Osteoblast (primary cell): ENCODE results near the gene RTP5. TPM values are rescaled to one million over a fixed set of nuclear protein-coding genes. Genes with fewer than 3 reads are reported as not detected.

Experiments
- DNase-seq: peaks from one replicate; pipeline ENCODE4 v3.0.0; 2011; ENCODE audit warnings: low spot score, mixed read lengths; ENCODE audit not compliant: insufficient read length; ENCODE audit errors: missing footprints
- H2AFZ ChIP-seq: 2 replicates; pipeline ENCODE4 v1.6.0; 2011; ENCODE audit warnings: mild to moderate bottlenecking, low read length
- H3K27ac ChIP-seq: 2 replicates; pipeline ENCODE4 v1.5.1; 2011; ENCODE audit warnings: mild to moderate bottlenecking, low read depth, low read length, moderate library complexity
- H3K27me3 ChIP-seq: 2 replicates; pipeline ENCODE4 v1.6.0; 2012; ENCODE audit warnings: mild to moderate bottlenecking, control low read depth, inconsistent platforms, low read length, moderate library complexity; ENCODE audit not compliant: insufficient read depth
- H3K36me3 ChIP-seq: 2 replicates; pipeline ENCODE4 v1.5.1; 2011; ENCODE audit warnings: mild to moderate bottlenecking, low read length, control low read depth, moderate library complexity; ENCODE audit not compliant: insufficient read depth
- H3K4me1 ChIP-seq: 2 replicates; pipeline ENCODE4 v1.5.1; 2011; ENCODE audit warnings: mild to moderate bottlenecking, low read length, control low read depth, moderate library complexity; ENCODE audit not compliant: insufficient read depth
- H3K4me2 ChIP-seq: 2 replicates; pipeline ENCODE4 v1.6.0; 2011; ENCODE audit warnings: mild to moderate bottlenecking, low read length; ENCODE audit not compliant: insufficient read depth
- H3K4me3 ChIP-seq: fragments of 200-600 bp; sonication (generic); 3 replicates; pipeline ENCODE4 v1.5.1; 2012; ENCODE audit warnings: mild to moderate bottlenecking, low read length, inconsistent platforms; ENCODE audit not compliant: insufficient read depth
- H3K79me2 ChIP-seq: 2 replicates; pipeline ENCODE4 v1.6.0; 2012; ENCODE audit warnings: mild to moderate bottlenecking, low read length, control low read depth, inconsistent platforms; ENCODE audit not compliant: insufficient read depth
- H3K9me3 ChIP-seq: 2 replicates; pipeline ENCODE4 v1.5.1; 2011; ENCODE audit warnings: low read depth, low read length, control low read depth
- H4K20me1 ChIP-seq: 2 replicates; pipeline ENCODE4 v1.6.0; 2012; ENCODE audit warnings: mild to moderate bottlenecking, low read length, control low read depth; ENCODE audit not compliant: insufficient read depth
- total RNA-seq: library from RNA; depleted of rRNA; stranded (reverse); fragments of >200 nt; gene quantifications from 2 replicates; pipeline ENCODE4 v1.2.3, GENCODE V29; 2012
- TF ChIP-seq, protein P1 (sequence below): IDR thresholded peaks from 2 replicates; pipeline ENCODE4 v1.5.1; 2011; ENCODE audit warnings: mild to moderate bottlenecking, low read depth, low read length, moderate library complexity; ENCODE audit errors: extremely low read depth

Gene RTP5
- total RNA-seq, 1 donor: not detected

DNA sequence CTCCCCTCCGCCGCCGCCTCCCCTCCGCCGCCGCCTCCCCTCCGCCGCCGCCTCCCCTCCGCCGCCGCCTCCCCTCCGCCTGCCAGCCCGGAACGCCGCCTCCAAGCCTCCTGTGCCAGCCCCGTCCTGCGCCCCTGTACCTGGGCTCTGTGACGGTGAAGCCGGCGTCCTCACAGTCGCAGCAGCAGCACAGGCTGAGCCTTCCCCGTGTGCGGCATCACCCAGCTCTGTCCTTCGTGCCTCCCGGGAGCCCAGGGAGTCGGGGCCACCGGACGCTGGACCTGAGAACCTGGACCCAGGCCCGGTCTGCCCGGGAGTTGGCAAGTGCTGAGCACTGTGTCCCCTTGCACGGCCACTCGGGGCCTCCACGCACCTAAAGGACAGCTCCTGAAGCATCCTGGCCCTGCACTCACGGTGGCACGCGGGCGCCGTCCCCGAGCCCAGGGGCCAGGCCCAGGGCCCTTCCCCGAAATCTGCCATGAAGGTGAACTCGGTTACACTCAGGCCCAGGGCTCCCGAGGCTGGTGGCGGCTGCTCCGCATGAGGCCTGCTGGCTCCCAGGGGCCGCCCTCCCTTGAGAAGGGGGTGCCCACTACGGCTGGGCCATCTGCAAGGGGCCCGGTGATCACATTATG, 32.9 kb downstream of the RTP5 start:
- no peaks in the 10 kb centered on the region for H3K9me3 ChIP-seq
- H3K4me2 ChIP-seq: no peak overlapping the region
- no peak overlapping the region for H3K4me3 ChIP-seq
- H4K20me1 ChIP-seq: no peaks in the 10 kb centered on the region
- no peaks in the 10 kb centered on the region for H3K4me1 ChIP-seq
- H3K79me2 ChIP-seq: no peaks in the 10 kb centered on the region
- no peaks in the 10 kb centered on the region for H3K36me3 ChIP-seq
- H2AFZ ChIP-seq: no peak overlapping the region
- no peak overlapping the region for H3K27ac ChIP-seq
- DNase-seq: peak; percentile 90
- H3K27me3 ChIP-seq: peaks cover 5% of the 10 kb centered on the region
- TF ChIP-seq, protein P1, sequence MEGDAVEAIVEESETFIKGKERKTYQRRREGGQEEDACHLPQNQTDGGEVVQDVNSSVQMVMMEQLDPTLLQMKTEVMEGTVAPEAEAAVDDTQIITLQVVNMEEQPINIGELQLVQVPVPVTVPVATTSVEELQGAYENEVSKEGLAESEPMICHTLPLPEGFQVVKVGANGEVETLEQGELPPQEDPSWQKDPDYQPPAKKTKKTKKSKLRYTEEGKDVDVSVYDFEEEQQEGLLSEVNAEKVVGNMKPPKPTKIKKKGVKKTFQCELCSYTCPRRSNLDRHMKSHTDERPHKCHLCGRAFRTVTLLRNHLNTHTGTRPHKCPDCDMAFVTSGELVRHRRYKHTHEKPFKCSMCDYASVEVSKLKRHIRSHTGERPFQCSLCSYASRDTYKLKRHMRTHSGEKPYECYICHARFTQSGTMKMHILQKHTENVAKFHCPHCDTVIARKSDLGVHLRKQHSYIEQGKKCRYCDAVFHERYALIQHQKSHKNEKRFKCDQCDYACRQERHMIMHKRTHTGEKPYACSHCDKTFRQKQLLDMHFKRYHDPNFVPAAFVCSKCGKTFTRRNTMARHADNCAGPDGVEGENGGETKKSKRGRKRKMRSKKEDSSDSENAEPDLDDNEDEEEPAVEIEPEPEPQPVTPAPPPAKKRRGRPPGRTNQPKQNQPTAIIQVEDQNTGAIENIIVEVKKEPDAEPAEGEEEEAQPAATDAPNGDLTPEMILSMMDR: no peak

DNA sequence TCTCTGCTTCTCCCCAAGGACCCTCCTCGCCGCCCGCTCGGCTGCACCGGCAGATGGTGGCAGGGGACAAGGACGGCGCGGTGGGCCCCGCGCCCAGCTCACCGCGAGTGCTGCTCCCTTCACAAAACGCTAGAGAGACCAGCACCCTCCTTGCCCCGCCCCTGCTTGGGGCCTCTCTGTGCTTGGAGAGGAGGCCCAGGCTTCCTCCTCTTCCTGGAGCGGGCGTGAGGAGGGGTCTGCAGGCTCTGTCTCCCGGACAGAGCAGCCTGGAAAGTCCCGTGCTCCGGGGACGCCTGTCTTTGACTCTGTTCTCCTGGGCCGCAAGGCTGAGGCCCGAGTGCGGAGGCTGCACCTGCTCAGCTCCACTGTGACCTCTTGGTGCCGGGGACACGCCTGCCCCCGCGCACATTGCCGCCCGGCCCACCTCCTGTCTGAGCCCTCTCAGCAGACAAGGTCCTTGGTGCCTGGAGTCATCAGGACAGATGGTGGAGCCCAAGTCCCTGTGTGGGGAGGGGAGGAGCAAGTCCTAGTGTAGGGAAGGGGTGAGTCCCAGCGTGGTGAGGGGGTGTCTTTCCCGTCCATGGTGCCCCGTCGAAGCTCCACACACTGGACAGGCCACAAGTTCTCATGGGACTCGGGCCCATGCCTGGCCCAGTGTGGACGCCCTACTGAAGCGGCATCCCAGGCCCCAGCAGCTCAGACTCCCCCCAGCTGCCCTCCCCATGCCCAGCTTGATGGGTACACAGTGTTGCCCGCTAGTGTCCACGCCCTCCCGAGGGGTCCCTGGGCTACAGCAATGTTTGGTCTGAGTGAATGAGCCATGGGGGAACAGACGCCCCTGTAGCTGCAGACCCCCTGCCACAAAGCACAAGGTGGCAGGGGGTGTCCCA, 33.8 kb downstream of the RTP5 start:
- Histone ChIP-seq H3K27ac (no peak overlapping the region), H3K4me1 (no peaks in the 10 kb centered on the region), H3K4me2 (no peak overlapping the region), H3K4me3 (no peak overlapping the region), H3K9me3 (no peaks in the 10 kb centered on the region), H3K27me3 (peaks cover 5% of the 10 kb centered on the region), H2AFZ (no peak overlapping the region), H3K79me2 (no peaks in the 10 kb centered on the region), H4K20me1 (no peaks in the 10 kb centered on the region), H3K36me3 (no peaks in the 10 kb centered on the region)
- TF ChIP-seq, protein P1: no peak
- DNase-seq: peak; percentile 61

DNA sequence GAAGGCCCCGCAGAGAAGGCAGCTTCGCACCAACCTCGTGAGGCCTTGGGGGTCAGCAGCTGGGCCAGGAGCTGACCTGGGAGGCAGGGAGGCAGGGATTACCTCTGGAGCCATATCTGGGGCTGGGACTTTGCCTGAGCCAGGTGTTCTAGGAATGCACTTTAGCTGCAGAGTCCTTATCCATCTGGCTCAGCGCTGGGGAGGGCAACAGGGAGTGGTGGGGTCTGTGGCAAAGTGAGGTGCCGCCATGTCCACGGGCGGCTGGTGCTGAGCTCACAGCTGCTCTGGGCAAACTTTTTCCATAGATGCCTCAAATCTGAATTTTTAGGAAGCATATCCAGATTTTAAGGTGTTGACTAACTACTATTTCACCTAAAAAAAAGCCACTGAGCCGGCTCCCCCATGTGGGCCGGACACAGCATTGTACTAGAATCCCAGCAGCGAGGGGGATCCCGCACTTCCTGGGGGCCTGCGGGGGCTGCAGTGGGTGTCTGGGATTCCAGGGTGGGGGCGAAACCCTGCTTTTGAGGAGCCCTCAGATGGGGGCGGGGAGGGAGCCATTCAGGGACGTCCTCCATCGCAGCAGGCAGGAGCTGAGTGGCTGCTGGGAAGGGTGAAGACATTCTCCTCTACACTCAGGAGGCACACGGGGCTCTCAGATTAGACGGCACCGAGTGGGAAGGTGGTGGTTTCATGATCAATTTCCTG, 34.6 kb downstream of the RTP5 start:
- Histone ChIP-seq H3K27me3 (peaks cover 5% of the 10 kb centered on the region), H3K4me3 (no peak overlapping the region), H3K36me3 (no peaks in the 10 kb centered on the region), H3K4me1 (no peaks in the 10 kb centered on the region), H3K9me3 (no peaks in the 10 kb centered on the region), H3K79me2 (no peaks in the 10 kb centered on the region), H4K20me1 (no peaks in the 10 kb centered on the region), H3K4me2 (no peak overlapping the region), H3K27ac (no peak overlapping the region), H2AFZ (no peak overlapping the region)
- peak; percentile 36 for DNase-seq
- TF ChIP-seq, protein P1: no peak
